ENCODE results near the gene ELK3. TPM values are rescaled to one million over a fixed set of nuclear protein-coding genes. Genes with fewer than 3 reads are reported as not detected.
A peak's percentile ranks its signal among the peaks of the same experiment; 100 is the strongest.

ELK3 gene
- total and polyA plus RNA-seq, 12 donors: 6.6 to 33.6 (median 18.7) TPM

GRCh38 chr12:96241846-96242256 lies 47.7 kb downstream of the ELK3 start:
- TF ChIP-seq POLR2A (IDR thresholded peaks at IDR 0.05) (no peak), CTCF (IDR thresholded peaks at IDR 0.05) (no peak)
- WGBS, 4 donors: 67 to 88% (median 68%) methylated on average over 9 of the region's 9 CpGs
- peaks cover 0 to 4% of the 10 kb centered on the region in 2 donors for H3K36me3 ChIP-seq (replicated peaks in 1 of 2)
- no peaks in the 10 kb centered on the region for H3K9me3 ChIP-seq (replicated peaks in 1 of 3)
- no peaks in the 10 kb centered on the region for H3K27me3 ChIP-seq
- no peak overlapping the region for H3K4me3 ChIP-seq
- intact Hi-C loops (cut with DNase I): no loop called here
- peak overlapping the region in 3 of 5 donors; percentile 20 to 83 (median 62) for H3K27ac ChIP-seq
- H3K4me1 ChIP-seq (replicated peaks in 1 of 2): peaks cover 10 to 41% of the 10 kb centered on the region in 2 donors
- DNase-seq: peak in 1 of 7 donors; percentile 82

- WGBS, 4 donors: 44 to 56% (median 53%) methylated on average over 12 of the region's 12 CpGs
- Histone ChIP-seq H3K4me1 (replicated peaks in 1 of 2) (peaks cover 6 to 33% of the 10 kb centered on the region in 2 donors), H3K27ac (peak overlapping the region in 3 of 5 donors; percentile 20 to 83 (median 62)), H3K27me3 (no peaks in the 10 kb centered on the region), H3K36me3 (replicated peaks in 1 of 2) (peaks cover 0 to 11% of the 10 kb centered on the region in 2 donors), H3K4me3 (no peak overlapping the region), H3K9me3 (replicated peaks in 1 of 3) (no peaks in the 10 kb centered on the region)
- DNase-seq: peak in 6 of 7 donors; percentile 52 to 82 (median 74)
- no peak for TF ChIP-seq CTCF (IDR thresholded peaks at IDR 0.05)
- no peak for TF ChIP-seq POLR2A (IDR thresholded peaks at IDR 0.05)
- intact Hi-C loops (cut with DNase I): no loop called here
These were observed 48.4 kb downstream of the ELK3 start for GRCh38 chr12:96242597-96242996.

GRCh38 chr12:96244826-96245225 lies 50.7 kb downstream of the ELK3 start:
- H3K27me3 ChIP-seq: no peaks in the 10 kb centered on the region
- H3K9me3 ChIP-seq (replicated peaks in 1 of 3): no peaks in the 10 kb centered on the region
- intact Hi-C loops (cut with DNase I): no loop called here
- 82 to 86% (median 83%) methylated on average over 13 of the region's 13 CpGs for WGBS, 4 donors
- H3K4me1 ChIP-seq (replicated peaks in 1 of 2): peaks cover 7 to 25% of the 10 kb centered on the region in 2 donors
- H3K4me3 ChIP-seq: no peak overlapping the region
- no peak for TF ChIP-seq POLR2A (IDR thresholded peaks at IDR 0.05)
- no peak for TF ChIP-seq CTCF (IDR thresholded peaks at IDR 0.05)
- H3K27ac ChIP-seq: no peak overlapping the region
- DNase-seq: peak in 1 of 7 donors; percentile 49
- peaks cover 0 to 17% of the 10 kb centered on the region in 2 donors for H3K36me3 ChIP-seq (replicated peaks in 1 of 2)

- Histone ChIP-seq H3K9me3 (replicated peaks in 1 of 3) (no peaks in the 10 kb centered on the region), H3K36me3 (replicated peaks in 1 of 2) (peaks cover 0 to 17% of the 10 kb centered on the region in 2 donors), H3K27ac (no peak overlapping the region), H3K4me3 (no peak overlapping the region), H3K27me3 (no peaks in the 10 kb centered on the region), H3K4me1 (replicated peaks in 1 of 2) (peaks cover 7 to 29% of the 10 kb centered on the region in 2 donors)
- intact Hi-C loops (cut with DNase I): no loop called here
- DNase-seq: peak in 1 of 7 donors; percentile 50
- 94 to 95% (median 95%) methylated on average over 33 to 36 of the region's 36 CpGs for WGBS, 4 donors
- no peak for TF ChIP-seq CTCF (IDR thresholded peaks at IDR 0.05)
- no peak for TF ChIP-seq POLR2A (IDR thresholded peaks at IDR 0.05)
These were observed 52.8 kb downstream of the ELK3 start for GRCh38 chr12:96246926-96247505.

Data from adrenal gland (tissue), 12 donors.